Panc1 (cell line): Measurements from ENCODE around the gene EXOC6B.

ENCODE experiments used
- POLR2AphosphoS5 ChIP-seq: IDR thresholded peaks from 2 replicates; pipeline ENCODE4 v1.6.1; 2012; ENCODE audit warnings: mild to moderate bottlenecking, low read depth, low read length, moderate library complexity
- SIN3A ChIP-seq: IDR thresholded peaks from 2 replicates; pipeline ENCODE4 v1.6.1; 2012; ENCODE audit warnings: low read depth, mild to moderate bottlenecking, low read length, moderate library complexity, borderline replicate concordance; ENCODE audit not compliant: insufficient read depth
- TCF7L2 ChIP-seq: IDR thresholded peaks from 2 replicates; pipeline ENCODE4 v1.6.1; 2011; ENCODE audit warnings: mild to moderate bottlenecking, low read depth, low read length, inconsistent platforms
- TF ChIP-seq, protein P1 (sequence below): fragments of 450-650 bp; IDR thresholded peaks from 2 replicates; pipeline ENCODE4 v1.5.1; 2017; ENCODE audit warnings: mild to moderate bottlenecking

DNA sequence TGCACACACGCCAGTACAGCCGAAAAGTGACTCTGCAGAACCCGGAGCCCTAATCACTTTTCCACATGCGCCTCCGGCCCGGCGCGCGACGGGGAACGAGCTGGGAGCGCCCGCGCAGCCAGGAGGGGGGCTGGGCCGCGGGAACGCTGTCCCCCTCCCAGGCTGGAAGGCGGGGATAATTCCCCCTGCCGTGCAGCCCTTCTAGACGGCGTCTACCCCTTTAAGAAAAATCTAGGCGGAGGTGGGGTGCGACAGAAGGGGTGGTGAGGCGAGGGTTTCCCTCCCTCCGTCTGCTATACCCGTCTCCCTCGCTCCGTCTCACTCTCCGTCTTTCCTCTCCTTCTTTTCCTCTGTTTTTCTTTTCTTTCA is 680.6 kb downstream of the EXOC6B start:
- TF ChIP-seq, protein P1, sequence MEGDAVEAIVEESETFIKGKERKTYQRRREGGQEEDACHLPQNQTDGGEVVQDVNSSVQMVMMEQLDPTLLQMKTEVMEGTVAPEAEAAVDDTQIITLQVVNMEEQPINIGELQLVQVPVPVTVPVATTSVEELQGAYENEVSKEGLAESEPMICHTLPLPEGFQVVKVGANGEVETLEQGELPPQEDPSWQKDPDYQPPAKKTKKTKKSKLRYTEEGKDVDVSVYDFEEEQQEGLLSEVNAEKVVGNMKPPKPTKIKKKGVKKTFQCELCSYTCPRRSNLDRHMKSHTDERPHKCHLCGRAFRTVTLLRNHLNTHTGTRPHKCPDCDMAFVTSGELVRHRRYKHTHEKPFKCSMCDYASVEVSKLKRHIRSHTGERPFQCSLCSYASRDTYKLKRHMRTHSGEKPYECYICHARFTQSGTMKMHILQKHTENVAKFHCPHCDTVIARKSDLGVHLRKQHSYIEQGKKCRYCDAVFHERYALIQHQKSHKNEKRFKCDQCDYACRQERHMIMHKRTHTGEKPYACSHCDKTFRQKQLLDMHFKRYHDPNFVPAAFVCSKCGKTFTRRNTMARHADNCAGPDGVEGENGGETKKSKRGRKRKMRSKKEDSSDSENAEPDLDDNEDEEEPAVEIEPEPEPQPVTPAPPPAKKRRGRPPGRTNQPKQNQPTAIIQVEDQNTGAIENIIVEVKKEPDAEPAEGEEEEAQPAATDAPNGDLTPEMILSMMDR, result no peak
- TF ChIP-seq POLR2AphosphoS5, result no peak
- no peak for TF ChIP-seq TCF7L2
- no peak for TF ChIP-seq SIN3A
